ENCODE measurements around the gene PCDH12.

- no peak for TF ChIP-seq POLR2A (IDR thresholded peaks at IDR 0.05)
- no peak for TF ChIP-seq CTCF (IDR thresholded peaks at IDR 0.05)
These were observed 44.3 kb downstream of the PCDH12 start for GRCh38 chr5:141913560-141914198.

All from body of pancreas (tissue), 4 donors.